MCF 10A (cell line): ENCODE results near the gene GOLGB1. TPM values are rescaled to one million over a fixed set of nuclear protein-coding genes. Genes with fewer than 3 reads are reported as not detected.

Experiments used
- BruUV-seq: library from RNA; stranded (reverse); fragments of 400-500 nt; replicated peaks from 2 replicates; lab custom pipeline; 2021; lab: Mats Ljungman, UMichigan
- CTCF ChIA-PET: fragments of 300-600 bp; sonication (Branson Sonifier 250); formaldehyde crosslinking; extraction: SDS; loops from one replicate; lab custom pipeline; 2021; ENCODE audit warnings: antibody characterized with exemption, inconsistent platforms; lab: Yijun Ruan, JAX
- POLR2A ChIA-PET: fragments of 300-600, 350-650 bp; sonication (Branson Sonifier 250); formaldehyde crosslinking; extraction: SDS; loops from one replicate; lab custom pipeline; 2020; ENCODE audit warnings: antibody characterized with exemption, inconsistent platforms; lab: Yijun Ruan, JAX
- DNase-seq: peaks from one replicate; pipeline ENCODE4 v3.0.0-alpha.2; 2018; ENCODE audit not compliant: unreplicated experiment
- H3K27ac Mint-ChIP-seq: one replicate; pipeline ENCODE4 v1.8.0; 2022; ENCODE audit warnings: mild to moderate bottlenecking, low read depth, mixed read lengths; ENCODE audit not compliant: unreplicated experiment
- H3K27me3 Mint-ChIP-seq: one replicate; pipeline ENCODE4 v1.8.0; 2022; ENCODE audit warnings: mixed read lengths; ENCODE audit not compliant: insufficient read depth, unreplicated experiment
- H3K36me3 Mint-ChIP-seq: one replicate; pipeline ENCODE4 v1.8.0; 2022; ENCODE audit warnings: mild to moderate bottlenecking, moderate library complexity, mixed read lengths; ENCODE audit not compliant: insufficient read depth, unreplicated experiment
- H3K4me1 Mint-ChIP-seq: one replicate; pipeline ENCODE4 v1.8.0; 2022; ENCODE audit warnings: mixed read lengths; ENCODE audit not compliant: insufficient read depth, unreplicated experiment
- H3K4me3 Mint-ChIP-seq: one replicate; pipeline ENCODE4 v1.8.0; 2022; ENCODE audit warnings: mild to moderate bottlenecking, moderate library complexity, mixed read lengths; ENCODE audit not compliant: unreplicated experiment
- H3K9me3 Mint-ChIP-seq: one replicate; pipeline ENCODE4 v1.8.0; 2022; ENCODE audit warnings: mixed read lengths; ENCODE audit not compliant: unreplicated experiment
- intact Hi-C: fragments of 100-400 bp; cut with micrococcal nuclease; formaldehyde crosslinking; loops from 2 replicates; pipeline ENCODE4 v1.14.1; 2022
- total RNA-seq: library from RNA; stranded (reverse); gene quantifications from 2 replicates; pipeline ENCODE4 v1.2.3, GENCODE V29; 2022
- TF ChIP-seq, protein P1 (sequence below): fragments of 200-600 bp; IDR thresholded peaks from one replicate; pipeline ENCODE4 v1.8.0; 2022; ENCODE audit warnings: antibody characterized with exemption, mild to moderate bottlenecking; ENCODE audit not compliant: unreplicated experiment

Gene GOLGB1
- total RNA-seq, 1 experiment from 2014 or later = 62.4 TPM

DNA sequence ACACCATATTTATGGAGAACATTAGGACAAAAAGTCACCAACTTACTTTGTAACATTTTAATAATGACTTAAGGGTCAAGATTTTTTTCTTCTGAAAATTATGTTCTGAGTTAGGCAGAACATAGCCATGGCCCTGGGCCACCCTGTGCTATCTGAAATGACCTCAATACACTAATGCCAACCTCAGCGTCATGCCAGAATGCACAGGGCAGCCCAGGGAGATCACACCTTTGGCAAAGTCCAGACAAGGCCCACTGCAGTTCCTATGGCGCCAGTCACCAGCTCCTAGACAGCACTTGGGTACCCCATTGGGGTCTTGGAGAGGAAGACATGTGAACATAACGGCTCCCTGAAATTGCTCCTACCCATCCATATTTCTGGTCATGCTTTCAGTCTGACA lies 121.9 kb downstream of the GOLGB1 start:
- TF ChIP-seq, protein P1, sequence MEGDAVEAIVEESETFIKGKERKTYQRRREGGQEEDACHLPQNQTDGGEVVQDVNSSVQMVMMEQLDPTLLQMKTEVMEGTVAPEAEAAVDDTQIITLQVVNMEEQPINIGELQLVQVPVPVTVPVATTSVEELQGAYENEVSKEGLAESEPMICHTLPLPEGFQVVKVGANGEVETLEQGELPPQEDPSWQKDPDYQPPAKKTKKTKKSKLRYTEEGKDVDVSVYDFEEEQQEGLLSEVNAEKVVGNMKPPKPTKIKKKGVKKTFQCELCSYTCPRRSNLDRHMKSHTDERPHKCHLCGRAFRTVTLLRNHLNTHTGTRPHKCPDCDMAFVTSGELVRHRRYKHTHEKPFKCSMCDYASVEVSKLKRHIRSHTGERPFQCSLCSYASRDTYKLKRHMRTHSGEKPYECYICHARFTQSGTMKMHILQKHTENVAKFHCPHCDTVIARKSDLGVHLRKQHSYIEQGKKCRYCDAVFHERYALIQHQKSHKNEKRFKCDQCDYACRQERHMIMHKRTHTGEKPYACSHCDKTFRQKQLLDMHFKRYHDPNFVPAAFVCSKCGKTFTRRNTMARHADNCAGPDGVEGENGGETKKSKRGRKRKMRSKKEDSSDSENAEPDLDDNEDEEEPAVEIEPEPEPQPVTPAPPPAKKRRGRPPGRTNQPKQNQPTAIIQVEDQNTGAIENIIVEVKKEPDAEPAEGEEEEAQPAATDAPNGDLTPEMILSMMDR = no peak
- ChIA-PET CTCF (no interaction called here), POLR2A (no interaction called here)
- H3K4me1 Mint-ChIP-seq = no peaks in the 10 kb centered on the region
- intact Hi-C loops = no loop called here
- no peak for DNase-seq
- H3K36me3 Mint-ChIP-seq = peaks cover 6% of the 10 kb centered on the region
- no TSS peak for BruUV-seq
- H3K27ac Mint-ChIP-seq = no peak overlapping the region
- no peak overlapping the region for H3K4me3 Mint-ChIP-seq
- H3K27me3 Mint-ChIP-seq = no peaks in the 10 kb centered on the region
- H3K9me3 Mint-ChIP-seq = no peaks in the 10 kb centered on the region

DNA sequence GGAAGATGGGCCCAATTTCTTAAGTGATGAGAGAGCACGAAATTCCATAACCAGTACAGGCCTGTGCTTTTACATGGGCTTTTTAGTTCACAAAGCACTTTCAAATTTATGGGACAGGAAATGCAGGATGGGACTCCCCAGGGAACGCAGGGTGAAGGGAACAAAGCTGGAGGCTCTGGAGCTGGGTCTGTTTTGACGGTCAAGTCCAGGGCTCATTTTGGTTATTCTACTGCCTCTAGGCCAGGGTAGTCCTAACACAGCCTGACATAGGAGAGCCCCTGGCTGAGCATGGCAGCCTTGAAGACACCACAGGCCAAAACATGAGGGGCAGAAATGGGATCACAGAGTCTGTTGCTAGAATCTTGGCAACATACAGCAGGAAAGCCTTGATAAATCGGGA lies 122.3 kb downstream of the GOLGB1 start:
- Mint-ChIP-seq H3K27me3 (peaks cover 1% of the 10 kb centered on the region), H3K4me1 (no peaks in the 10 kb centered on the region), H3K9me3 (no peaks in the 10 kb centered on the region), H3K36me3 (peaks cover 6% of the 10 kb centered on the region), H3K27ac (no peak overlapping the region), H3K4me3 (no peak overlapping the region)
- ChIA-PET CTCF (no interaction called here), POLR2A (no interaction called here)
- BruUV-seq = no TSS peak
- DNase-seq = no peak
- TF ChIP-seq, protein P1 = no peak
- intact Hi-C loops = no loop called here

DNA sequence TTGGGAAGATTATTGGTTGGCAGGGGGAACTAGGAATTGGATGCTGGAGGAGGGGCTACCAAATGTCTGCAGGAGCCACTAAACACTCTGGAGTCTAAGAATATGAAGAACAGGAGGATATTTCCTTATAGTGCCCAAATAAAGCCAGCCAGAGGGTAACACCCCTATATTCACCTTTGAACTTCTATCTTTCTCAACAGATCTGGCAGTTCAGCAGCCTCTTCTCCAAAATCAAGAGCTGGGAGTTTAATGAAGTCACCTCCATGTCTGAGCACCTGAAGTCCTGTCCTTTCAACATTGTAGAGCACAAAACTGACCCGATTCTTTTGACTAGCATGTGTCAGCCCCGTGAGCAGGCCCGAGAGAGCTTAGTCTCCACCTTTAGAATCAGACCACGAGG lies 123.0 kb downstream of the GOLGB1 start:
- intact Hi-C loops = no loop called here
- POLR2A ChIA-PET = no interaction called here
- Mint-ChIP-seq H3K36me3 (peaks cover 6% of the 10 kb centered on the region), H3K4me3 (no peak overlapping the region), H3K9me3 (peaks cover 6% of the 10 kb centered on the region), H3K27me3 (peaks cover 8% of the 10 kb centered on the region), H3K27ac (no peak overlapping the region), H3K4me1 (peaks cover 6% of the 10 kb centered on the region)
- TF ChIP-seq, protein P1 = no peak
- DNase-seq = no peak
- CTCF ChIA-PET = no interaction called here
- BruUV-seq = no TSS peak

DNA sequence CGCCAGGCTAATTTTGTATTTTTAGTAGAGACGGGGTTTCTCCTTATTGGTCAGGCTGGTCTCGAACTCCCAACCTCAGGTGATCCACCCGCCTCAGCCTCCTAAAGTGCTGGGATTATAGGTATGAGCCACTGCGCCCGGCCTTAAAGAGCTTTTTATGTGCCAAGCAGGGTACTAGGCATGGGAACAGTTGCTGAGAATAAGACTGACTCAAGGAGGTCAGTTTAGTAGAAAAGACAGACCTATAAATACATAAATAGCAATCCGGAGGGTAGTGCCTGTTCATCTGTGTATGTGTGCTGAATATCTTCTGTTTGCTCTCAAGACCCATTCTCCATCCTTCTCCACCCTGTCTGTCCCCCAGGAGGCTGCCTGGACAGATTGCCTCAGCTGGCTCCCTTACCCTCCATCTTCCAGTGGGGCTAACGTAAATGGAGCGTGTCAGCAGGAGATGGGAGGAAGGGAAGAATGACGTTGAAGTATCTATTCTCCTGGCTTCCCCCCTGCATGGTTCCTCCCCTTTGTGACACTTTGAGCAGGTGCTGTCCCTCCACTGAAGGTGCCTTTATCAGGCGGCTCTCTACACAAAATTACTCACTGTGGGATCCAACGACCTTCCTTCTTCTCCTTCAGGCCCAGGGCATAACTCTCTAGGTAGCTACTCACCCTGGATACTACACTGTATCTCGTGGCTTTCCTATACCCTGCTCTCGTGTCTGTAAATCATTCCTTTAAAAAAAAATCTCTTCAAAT lies 125.2 kb downstream of the GOLGB1 start:
- intact Hi-C loops = no loop called here
- CTCF ChIA-PET = interaction anchor here (0.5 to 0.7 kb wide), 2 partner anchors 54 to 592 kb away, joined by 3 read pairs; no protein-coding TSS in a partner anchor
- Mint-ChIP-seq H3K4me3 (no peak overlapping the region), H3K36me3 (peaks cover 6% of the 10 kb centered on the region), H3K4me1 (peaks cover 6% of the 10 kb centered on the region), H3K9me3 (peaks cover 7% of the 10 kb centered on the region), H3K27me3 (peaks cover 11% of the 10 kb centered on the region), H3K27ac (no peak overlapping the region)
- DNase-seq = no peak
- TF ChIP-seq, protein P1 = no peak
- POLR2A ChIA-PET = no interaction called here
- no TSS peak for BruUV-seq
